ENCODE measurements around the gene PLXNA2.

PLXNA2 gene

GRCh38 chr1:208224192-208224713, 19.9 kb downstream of the PLXNA2 start:
- no peak overlapping the region for H3K4me2 ChIP-seq (ENCODE audit: insufficient read depth, low read length)
- H3K4me1 ChIP-seq (ENCODE audit: insufficient read depth, low read length), result no peaks in the 10 kb centered on the region
- H2AFZ ChIP-seq (ENCODE audit: low read depth, low read length), result no peak overlapping the region
- no peak for ATAC-seq (ENCODE audit: insufficient read depth, low read depth)
- no peak for DNase-seq
- no peaks in the 10 kb centered on the region for H3K79me2 ChIP-seq (ENCODE audit: insufficient read depth, low read length)
- no peaks in the 10 kb centered on the region for H3K36me3 ChIP-seq (ENCODE audit: insufficient read depth, low read length)
- TF ChIP-seq EZH2 (IDR thresholded peaks at IDR 0.05; ENCODE audit: borderline replicate concordance, low read depth, low read length, severe bottlenecking) (no peak), CTCF (IDR thresholded peaks at IDR 0.05; ENCODE audit: borderline replicate concordance, extremely low read depth, low read length, poor library complexity, severe bottlenecking) (no peak)
- peaks cover 41% of the 10 kb centered on the region for H3K27me3 ChIP-seq (ENCODE audit: insufficient read depth, low read length, poor library complexity)
- no peak overlapping the region for H3K9ac ChIP-seq (ENCODE audit: low read depth, low read length)
- H3K27ac ChIP-seq (ENCODE audit: low read length), result no peak overlapping the region
- H3K9me3 ChIP-seq (ENCODE audit: insufficient read depth, low read length, severe bottlenecking), result no peaks in the 10 kb centered on the region
- H3K4me3 ChIP-seq (ENCODE audit: low read depth in 1 of 2, low read length in 2 of 2), result no peak overlapping the region
- H4K20me1 ChIP-seq (ENCODE audit: insufficient read depth, low read length), result no peaks in the 10 kb centered on the region

GRCh38 chr1:208223136-208223535, 21.0 kb downstream of the PLXNA2 start:
- Histone ChIP-seq H3K27me3 (ENCODE audit: insufficient read depth, low read length, poor library complexity) (peaks cover 39% of the 10 kb centered on the region), H3K4me3 (ENCODE audit: low read depth in 1 of 2, low read length in 2 of 2) (no peak overlapping the region), H3K9ac (ENCODE audit: low read depth, low read length) (no peak overlapping the region), H3K27ac (ENCODE audit: low read length) (no peak overlapping the region), H4K20me1 (ENCODE audit: insufficient read depth, low read length) (no peaks in the 10 kb centered on the region), H3K36me3 (ENCODE audit: insufficient read depth, low read length) (no peaks in the 10 kb centered on the region), H3K4me2 (ENCODE audit: insufficient read depth, low read length) (no peak overlapping the region), H3K4me1 (ENCODE audit: insufficient read depth, low read length) (no peaks in the 10 kb centered on the region), H2AFZ (ENCODE audit: low read depth, low read length) (no peak overlapping the region), H3K79me2 (ENCODE audit: insufficient read depth, low read length) (no peaks in the 10 kb centered on the region), H3K9me3 (ENCODE audit: insufficient read depth, low read length, severe bottlenecking) (no peaks in the 10 kb centered on the region)
- ATAC-seq (ENCODE audit: insufficient read depth, low read depth) (no peak), DNase-seq (no peak)
- TF ChIP-seq CTCF (IDR thresholded peaks at IDR 0.05; ENCODE audit: borderline replicate concordance, extremely low read depth, low read length, poor library complexity, severe bottlenecking), result no peak
- no peak for TF ChIP-seq EZH2 (IDR thresholded peaks at IDR 0.05; ENCODE audit: borderline replicate concordance, low read depth, low read length, severe bottlenecking)

GRCh38 chr1:208222376-208223126, 21.6 kb downstream of the PLXNA2 start:
- Histone ChIP-seq H2AFZ (ENCODE audit: low read depth, low read length) (no peak overlapping the region), H3K79me2 (ENCODE audit: insufficient read depth, low read length) (no peaks in the 10 kb centered on the region), H4K20me1 (ENCODE audit: insufficient read depth, low read length) (no peaks in the 10 kb centered on the region), H3K4me2 (ENCODE audit: insufficient read depth, low read length) (no peak overlapping the region), H3K27me3 (ENCODE audit: insufficient read depth, low read length, poor library complexity) (peaks cover 35% of the 10 kb centered on the region), H3K9ac (ENCODE audit: low read depth, low read length) (no peak overlapping the region), H3K9me3 (ENCODE audit: insufficient read depth, low read length, severe bottlenecking) (no peaks in the 10 kb centered on the region), H3K36me3 (ENCODE audit: insufficient read depth, low read length) (no peaks in the 10 kb centered on the region), H3K4me1 (ENCODE audit: insufficient read depth, low read length) (no peaks in the 10 kb centered on the region), H3K4me3 (ENCODE audit: low read depth in 1 of 2, low read length in 2 of 2) (no peak overlapping the region), H3K27ac (ENCODE audit: low read length) (no peak overlapping the region)
- no peak for ATAC-seq (ENCODE audit: insufficient read depth, low read depth)
- TF ChIP-seq CTCF (IDR thresholded peaks at IDR 0.05; ENCODE audit: borderline replicate concordance, extremely low read depth, low read length, poor library complexity, severe bottlenecking) (no peak), EZH2 (IDR thresholded peaks at IDR 0.05; ENCODE audit: borderline replicate concordance, low read depth, low read length, severe bottlenecking) (no peak)
- DNase-seq, result no peak
